Measurements from ENCODE around the gene CADPS. TPM values are rescaled to one million over a fixed set of nuclear protein-coding genes. Genes with fewer than 3 reads are reported as not detected.
A peak's percentile ranks its signal among the peaks of the same experiment; 100 is the strongest.

Gene CADPS
- total RNA-seq, 1 donor from 2014 or later = 10.1 TPM

DNA sequence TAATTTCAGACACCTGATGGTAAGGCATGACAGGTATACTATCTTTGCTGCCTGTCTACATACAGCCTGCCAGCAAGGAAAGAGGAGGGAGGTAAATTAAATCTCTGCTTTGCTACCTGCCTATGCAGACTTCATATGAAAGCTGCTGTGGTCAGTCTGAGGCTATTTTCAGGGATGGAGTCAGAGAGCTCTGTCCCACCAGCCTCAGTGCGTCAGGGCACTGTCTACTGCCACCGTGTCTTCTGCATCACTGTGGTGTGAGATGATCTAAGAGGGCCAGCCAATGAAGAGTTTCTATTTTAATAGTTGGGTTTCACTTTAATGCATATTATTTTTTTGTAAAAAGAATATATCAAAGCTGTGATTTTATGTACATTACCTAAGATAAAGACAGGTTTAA is 125.6 kb downstream of the CADPS start:
- no peak for DNase-seq (ENCODE audit: low spot score)

DNA sequence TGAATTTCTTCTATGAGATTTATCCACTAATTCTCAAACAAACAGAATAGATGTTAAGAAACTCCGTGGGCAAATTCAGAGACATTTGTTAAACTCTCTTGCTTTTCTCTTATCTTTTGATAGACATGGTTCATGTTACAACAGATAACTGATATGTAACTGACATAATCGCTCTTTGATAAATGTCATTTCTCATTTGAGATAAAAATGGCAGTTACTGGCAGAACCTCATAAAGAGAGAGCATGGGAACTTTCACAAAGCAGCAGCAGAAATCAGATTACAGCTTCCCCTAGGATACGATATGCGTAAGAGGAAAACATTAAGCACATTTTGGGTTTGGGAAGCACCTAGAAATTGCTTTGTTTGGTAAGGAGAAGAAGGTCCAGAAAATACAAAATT is 126.1 kb downstream of the CADPS start:
- DNase-seq (ENCODE audit: low spot score) = peak; percentile 14

DNA sequence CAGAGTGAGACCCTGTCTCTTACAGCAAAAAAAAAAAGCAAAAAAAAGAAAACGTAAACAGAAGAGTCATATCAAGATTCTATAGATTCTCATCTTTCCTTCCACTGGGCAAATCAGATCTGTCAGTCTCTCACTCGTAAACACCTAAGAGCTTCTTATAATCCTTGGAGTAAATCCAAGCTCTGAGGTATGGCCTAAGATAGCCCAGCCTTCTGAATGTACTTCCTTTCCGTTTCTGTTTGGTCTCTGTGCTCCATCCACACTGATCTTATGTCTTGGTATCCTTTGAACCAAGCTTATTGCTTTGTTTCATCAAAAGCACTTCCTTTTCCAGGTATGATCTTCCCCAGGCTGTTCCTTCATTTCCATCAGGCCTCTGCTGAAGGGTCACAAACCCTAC is 137.8 kb downstream of the CADPS start:
- DNase-seq (ENCODE audit: low spot score) = no peak

DNA sequence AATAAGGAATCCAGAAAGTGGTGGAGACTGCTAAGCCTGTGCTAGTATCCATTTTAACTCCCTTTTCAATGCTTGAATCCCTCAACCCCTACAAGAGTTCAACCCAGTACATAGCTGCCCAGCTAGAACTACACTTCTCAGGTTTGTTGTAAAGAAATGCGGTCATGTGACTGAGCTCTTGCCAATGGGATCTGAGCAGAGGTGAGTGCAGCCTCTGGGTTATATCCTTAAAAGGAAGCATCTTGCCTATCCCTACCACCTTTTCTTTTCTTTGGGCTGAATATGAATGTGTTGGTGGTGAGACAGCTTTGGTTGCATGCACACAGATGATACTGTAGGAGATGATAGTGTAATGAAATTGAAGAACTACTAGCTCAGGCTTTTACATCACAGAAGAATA is 139.7 kb downstream of the CADPS start:
- DNase-seq (ENCODE audit: low spot score) = no peak

DNA sequence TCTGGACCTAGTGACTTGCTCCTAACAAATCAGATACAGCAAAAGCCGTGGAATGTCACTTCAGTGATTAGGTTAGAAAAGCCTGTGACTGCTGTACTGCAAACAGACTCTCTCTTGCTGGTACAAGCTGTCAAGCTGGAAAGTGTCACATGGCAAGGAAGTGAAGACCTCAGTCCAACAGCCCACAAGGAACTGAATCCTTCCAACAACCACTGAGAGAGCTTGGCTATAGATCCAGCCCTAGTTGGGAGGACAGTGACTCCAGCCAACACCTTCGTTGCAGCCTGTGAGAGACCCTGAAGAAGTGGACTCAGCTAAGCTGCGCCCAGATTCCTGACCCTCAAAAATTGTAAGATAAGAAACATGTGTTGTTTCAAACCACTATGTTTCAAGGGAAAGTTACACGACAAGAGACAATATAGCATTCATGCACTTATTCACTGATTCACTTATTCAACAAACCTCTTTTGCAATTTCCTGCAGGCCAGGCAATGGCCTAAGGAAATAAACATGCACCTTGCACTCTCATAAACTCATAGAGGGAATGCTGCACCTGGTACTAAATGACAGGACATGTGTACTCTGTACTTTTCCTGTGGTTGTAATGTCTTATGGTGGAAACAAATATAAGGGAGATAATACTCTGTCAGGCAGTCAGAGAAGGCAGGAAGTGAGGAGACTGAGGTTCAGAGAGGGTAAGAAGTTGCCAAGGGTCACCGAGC is 142.9 kb downstream of the CADPS start:
- no peak for DNase-seq (ENCODE audit: low spot score)

DNA sequence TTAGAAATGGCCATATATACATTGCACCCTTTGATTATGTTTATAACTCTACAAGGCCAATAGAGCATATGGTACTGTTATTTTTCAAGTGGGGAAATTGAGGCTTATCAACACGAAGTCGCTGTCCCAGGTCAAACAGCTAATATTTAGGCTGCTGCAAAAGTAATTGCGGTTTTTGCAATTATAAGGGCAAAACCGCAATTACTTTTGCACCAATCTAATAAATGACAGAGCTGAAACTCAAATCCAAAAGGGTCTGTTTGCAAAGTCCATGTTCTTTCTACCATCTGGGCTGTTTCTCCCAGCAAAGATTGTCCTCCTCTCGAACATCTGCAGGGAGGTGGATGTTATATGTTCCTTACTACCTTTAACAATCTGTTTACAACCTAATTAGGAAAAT is 147.2 kb downstream of the CADPS start:
- no peak for DNase-seq (ENCODE audit: low spot score)

DNA sequence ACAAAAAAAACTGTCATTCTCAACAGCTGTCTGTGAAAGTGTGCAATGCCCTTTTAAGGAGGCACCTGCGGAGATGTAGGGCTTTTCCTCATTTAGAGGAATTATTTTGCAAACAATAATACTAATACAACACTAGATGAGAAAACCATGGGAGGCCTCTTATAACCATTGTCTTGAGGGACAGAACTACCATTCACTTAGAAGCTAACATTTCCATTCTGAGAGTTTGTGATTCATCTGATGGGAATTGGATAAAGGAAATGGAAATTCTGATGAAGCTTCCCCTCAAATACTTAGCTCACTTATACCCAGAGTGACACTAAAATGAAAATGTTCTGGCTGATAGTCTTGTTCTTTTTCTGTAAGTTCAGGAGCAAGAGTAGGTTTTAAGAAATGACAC is 147.7 kb downstream of the CADPS start:
- DNase-seq (ENCODE audit: low spot score) = no peak

DNA sequence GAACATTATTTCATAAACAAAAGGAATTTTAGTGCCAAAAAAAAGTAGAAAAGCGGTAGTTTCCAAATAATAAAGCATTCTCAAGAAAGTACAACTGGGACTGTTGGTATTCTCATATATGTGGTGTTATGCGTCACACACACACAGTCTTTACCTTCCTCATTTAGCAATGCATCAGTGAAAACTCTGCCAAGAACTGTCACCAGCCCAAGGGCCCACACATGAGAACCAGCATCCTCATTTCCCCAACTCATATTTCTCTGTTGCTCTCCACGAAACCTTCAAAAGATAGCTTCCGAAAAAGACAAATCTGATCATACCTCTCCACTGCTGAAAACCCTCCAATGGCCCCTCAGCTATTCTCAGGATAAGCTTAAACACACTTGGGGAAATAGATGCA is 150.7 kb downstream of the CADPS start:
- no peak for DNase-seq (ENCODE audit: low spot score)

DNA sequence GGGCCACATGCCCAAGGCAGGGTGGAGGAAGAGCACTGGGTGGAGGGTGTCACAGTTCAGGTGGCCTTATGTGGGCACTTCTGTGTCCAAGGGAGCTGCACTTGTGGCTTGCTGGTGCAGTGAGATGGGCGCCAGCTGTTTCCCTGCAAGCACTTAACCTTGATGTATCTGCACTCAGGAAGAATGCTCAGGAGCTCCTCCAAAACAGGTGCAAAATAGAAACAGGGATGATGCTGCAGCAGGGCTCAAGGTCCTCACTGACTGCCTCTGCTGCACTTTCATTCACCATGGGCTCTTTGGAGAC is 151.3 kb downstream of the CADPS start:
- no peak for DNase-seq (ENCODE audit: low spot score)

DNA sequence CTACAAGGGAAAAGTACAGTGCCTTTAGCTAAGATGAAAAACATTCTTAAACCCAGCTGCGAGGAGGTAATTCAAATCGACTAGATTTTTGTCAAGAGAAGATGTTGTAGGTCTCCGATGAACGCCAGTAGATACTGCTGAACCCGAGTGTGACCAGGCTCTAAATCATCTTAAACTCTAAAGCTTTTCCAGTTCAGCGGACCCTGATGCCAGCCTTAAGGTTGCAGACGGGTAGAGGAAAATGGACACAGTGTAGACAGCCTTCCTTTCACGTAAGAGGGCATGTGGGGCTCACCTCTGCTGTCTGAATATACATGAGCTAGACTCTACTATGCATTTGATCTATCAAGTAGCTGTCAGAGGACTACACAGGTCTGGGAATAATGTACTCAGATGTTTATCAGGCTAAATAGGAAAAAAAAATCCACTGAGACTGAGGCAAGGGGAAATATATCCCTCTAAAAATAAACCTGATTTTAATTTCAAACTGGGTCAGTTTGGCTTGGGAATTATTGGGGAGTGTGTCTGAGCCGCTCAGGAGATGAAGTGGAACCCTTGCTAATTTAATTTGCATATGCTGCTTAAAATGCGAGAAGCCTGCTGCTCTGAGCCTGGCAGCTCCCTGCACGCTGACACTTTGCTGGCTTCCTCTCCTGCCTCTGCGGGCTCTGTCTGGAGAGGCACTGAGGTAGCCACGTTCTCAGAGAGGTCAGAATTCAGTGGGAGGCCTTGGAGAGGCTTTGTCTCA is 151.9 kb downstream of the CADPS start:
- DNase-seq (ENCODE audit: low spot score) = no peak

DNA sequence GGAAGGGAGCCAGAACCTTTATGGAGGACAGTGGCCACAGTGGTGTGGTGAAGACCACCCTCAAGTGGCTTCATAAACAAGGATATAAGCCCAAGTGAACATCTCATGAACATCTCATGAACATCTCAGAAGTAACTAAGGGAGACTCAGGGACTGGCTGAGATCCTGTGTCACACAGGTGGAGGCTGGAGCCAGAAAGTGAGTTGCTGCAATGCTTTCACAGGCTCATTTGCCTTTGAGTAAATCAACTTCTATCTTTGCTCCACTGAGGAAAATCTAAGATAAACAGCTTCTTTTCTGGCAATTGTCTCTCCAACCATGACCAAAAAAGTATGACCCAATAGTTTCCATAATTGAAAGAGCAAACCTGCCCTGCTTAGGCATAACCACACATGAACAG is 152.9 kb downstream of the CADPS start:
- DNase-seq (ENCODE audit: low spot score) = no peak

DNA sequence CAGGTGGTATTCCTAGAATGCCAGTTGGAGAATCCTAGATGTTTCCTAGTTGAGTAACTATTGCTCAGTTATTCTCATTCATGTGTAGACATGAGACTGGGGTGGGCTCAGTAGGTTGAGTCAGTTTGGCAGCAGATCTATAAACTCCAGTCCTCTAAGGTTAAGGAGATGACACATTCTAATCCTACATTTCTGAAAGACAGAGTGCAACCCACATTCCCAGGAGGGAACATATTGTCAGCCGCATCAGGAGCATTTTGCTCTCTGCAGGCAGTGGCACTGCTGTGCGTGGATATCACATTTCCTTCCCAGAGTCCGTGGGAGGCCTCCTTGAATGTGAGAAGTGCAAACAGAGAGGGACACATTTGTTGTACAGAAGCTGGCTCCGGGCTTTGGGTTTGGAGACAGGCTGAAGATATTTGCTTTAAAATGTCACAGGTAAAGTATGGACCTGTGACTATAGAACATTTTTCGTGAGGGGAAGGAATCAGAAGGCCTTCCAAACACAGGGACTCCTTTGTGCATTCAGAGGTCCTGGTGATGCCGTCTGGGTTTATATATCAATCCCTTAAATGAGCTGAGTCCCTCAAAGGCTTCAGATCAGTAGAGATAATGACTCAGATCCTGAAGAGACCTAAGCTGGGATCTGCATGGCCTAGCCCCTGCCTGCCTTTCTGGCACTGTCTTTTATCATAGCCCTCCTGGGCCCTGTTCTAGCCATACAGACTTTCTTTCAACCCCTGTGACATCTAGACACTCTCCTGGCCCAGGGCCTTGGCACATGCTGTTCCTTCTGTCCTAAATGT is 156.5 kb downstream of the CADPS start:
- DNase-seq (ENCODE audit: low spot score) = no peak

DNA sequence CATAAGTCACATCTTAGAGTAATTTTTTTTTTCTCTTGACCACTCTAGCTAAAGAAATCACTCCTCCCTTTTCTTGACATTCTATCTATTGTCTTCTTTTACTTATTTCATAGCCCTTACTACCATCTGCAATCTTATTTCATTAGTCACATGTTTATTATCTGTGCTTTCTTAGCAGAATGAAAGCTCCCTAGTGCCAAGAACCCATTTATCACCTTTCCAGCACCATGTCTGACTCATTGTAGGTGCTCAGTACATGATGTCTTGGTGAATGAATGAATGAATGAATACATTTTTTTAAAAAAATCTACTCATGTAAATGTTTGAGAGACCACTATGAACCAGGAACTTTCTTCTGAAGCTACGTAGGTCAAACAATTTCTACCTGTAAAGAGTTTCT is 157.2 kb downstream of the CADPS start:
- DNase-seq (ENCODE audit: low spot score) = no peak

DNA sequence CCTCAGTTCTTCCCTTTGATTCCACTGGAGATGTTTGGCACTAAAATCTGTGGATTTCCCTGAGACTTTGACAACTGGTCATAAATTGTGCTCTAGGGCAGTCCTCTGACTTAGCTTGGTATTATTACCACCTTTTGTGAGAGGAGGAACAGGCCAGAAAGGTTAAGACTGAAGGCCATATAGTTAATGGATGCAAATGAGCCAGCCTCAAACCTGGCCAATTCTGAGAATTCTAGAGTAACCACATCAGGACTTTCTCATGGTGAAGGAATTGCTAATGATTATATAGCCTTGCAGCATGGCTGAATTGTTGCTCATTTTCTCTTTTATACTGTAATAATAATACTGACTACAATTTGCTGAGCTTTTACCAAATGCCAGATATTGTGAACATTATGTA is 162.5 kb downstream of the CADPS start:
- DNase-seq (ENCODE audit: low spot score) = no peak

DNA sequence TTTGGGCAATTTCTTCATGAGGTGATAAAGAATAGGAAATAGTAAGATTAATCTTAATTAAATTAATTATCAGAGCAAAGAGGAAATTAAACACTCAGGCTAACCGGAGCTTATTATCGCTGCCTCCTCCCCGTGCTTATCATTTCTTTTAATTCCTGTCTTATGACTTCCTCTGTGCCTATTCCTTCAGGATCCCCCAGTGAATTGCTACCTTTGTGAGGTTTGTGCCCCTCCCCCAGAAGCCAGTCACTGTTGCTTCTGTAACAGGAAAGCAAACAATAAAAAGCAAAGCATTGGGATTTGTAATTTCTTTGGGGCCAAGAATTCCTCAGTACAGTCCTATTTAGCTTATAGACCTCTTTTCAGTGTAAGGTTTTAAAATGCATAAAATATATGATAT is 164.5 kb downstream of the CADPS start:
- no peak for DNase-seq (ENCODE audit: low spot score)

DNA sequence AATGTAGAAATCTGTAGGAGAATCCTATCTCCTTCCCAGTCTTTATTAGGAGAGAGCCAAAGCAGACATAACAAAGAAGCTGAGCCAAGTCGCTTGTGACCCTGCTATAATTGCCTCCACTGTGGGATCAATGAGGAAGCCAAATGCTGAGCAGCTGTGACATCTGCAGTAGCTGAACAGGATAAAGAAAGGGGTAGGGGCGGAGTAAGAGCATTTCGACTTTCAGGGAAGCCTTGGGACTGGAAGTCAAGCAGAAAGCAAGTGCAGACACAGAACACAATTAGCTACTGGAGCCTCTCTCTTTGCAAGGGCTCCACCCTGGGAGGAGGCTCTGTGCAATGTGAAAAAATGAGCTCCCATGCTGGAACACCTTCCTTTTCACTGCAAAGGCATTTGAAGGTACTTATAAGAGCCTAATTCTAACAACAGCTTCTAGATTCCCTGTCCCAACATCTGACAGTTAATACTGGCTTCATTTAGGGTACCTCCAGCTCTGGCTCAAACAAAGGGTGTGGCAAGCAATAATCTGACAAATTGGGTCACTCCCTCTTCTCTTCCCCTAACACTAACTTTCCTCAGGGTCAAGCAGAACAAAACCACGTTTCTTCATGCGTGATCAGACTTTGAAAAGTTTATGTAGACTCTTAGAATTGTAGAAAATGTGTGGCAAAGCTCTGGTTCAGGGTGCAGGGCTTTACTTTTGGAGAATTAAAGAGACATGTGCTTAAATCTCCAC is 166.4 kb downstream of the CADPS start:
- no peak for DNase-seq (ENCODE audit: low spot score)

DNA sequence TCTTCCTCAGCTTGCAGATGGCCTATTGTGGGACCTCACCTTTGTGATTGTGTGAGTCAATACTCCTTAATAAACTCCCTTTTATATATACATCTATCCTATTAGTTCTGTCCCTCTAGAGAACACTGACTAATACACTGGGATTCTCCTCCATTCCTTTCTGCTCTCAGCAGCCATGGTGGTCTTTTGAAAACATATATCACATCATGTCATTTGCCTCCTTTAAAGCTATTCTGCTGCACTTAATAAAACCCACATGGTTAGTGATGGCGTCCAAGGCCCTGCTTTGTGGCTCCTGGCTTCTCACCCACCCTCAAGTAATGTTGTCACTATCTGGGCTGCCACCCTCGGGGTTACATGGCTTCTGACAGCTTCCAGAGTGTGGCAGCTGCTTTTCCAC is 169.5 kb downstream of the CADPS start:
- DNase-seq (ENCODE audit: low spot score) = no peak

DNA sequence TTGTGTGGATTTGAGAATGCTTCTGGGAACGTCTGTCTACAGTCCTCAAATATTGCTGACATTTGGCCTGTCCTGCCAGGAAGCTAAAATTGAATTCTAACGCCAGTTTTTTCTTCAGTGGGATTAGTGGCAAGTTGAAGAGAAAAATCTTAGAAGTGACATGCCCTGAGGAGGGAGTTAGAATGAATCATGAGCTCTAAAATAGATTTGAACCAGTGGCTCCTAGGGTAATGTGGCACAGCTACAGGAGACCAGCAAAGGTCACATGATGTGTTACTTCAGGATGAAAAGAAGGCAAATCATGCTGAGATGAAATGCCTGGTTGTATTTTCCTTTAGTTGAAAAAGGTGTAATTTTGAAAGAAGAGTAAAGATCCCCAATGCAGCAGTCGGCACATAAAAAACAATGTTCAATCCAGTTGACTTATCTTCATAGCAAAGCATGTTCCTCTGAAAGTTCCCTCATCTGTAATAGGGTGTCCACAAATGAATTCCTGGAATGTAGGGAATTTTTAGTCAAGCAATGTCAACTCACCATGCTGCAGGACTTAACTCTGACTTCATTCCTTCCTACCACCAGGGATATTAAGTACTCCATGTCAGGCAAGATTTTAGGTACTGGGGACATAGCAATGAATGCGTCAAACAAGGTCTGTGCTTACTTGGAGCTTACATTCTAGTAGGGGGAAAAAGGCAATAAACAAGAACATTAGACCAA is 171.6 kb downstream of the CADPS start:
- DNase-seq (ENCODE audit: low spot score) = no peak

DNA sequence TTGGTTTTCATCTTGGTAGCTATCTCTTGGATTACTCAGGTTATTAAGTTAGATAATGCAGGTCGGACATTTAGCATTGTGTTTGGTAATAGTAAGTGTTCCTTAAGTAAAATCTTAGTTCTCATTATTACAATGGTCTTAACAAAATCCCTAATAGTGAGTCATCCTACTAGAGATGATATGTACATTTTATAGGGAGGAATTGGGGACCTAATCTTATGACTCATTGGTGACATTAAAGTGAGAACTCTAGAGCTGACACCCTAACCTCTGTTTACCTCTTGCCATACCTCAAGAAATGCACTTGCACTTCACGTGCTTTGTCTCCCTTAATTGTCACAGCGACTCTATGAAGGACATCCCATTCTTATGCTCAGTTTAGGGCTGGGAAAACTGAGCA is 174.9 kb downstream of the CADPS start:
- no peak for DNase-seq (ENCODE audit: low spot score)

DNA sequence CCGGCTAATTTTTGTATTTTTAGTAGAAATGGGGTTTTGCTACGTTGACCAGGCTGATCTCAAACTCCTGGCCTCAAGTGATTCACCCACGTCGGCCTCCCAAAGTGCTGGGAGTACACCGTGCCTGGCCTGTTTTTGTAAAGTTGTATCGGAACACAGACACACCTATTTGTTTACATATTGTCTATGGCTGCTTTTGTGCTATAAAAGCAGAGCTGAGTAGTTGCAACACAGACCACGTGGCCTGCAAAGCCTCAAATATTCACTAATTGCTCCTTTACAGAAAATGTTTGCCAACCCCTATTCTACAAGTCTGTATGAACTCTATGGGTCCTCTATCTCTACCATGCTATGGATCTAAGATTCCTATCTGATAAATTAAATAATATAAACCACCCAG is 175.5 kb downstream of the CADPS start:
- DNase-seq (ENCODE audit: low spot score) = no peak

DNA sequence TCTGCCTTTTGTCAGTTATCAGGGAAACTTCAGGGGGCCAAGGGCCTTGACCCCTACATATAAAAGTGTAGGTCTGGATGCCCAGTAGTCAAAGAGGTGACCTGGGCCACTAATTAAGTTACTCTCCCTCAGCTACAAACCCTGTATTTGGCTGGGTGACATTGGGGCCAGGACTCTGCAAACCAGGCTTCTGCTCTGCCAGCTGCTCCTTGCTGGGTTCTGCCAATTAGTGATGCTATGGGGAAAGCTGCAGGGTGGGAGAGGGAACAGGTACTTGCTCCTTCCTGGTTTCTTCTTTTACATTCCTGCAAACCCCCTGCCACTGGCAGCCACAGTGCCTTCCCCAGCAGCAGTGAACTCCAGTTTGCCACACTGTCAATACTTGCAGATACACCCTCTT is 179.2 kb downstream of the CADPS start:
- DNase-seq (ENCODE audit: low spot score) = no peak

DNA sequence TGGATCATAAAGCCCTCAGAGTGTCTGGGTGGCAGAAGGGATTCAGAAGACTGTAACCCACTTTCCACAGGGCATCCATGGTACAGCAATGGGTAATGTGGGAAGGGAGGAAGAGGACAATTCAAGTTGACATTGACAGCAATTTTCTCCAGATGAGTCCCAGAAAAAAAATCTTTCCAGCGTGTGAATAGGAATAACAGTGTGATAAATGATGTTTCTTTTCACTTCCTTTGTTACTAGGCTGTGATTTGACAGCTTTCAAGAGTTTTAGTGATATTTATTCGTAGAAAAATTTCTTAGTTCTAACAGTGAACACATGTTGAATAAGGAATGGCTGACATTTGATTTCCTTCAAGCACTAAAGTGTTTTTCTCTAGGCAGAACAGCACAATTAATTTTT is 186.4 kb downstream of the CADPS start:
- DNase-seq (ENCODE audit: low spot score) = no peak
